IMR-90 (cell line): ENCODE measurements around the gene TMEM101. TPM values are rescaled to one million over a fixed set of nuclear protein-coding genes. Genes with fewer than 3 reads are reported as not detected.
A peak's percentile ranks its signal among the peaks of the same experiment; 100 is the strongest.

Experiments used
- ATAC-seq: fragments of 200-7000 bp; cut with Tn5 transposase; 2 replicates; pipeline ENCODE4 v1.9.1; 2020; ENCODE audit warnings: low read depth, mild to moderate bottlenecking, moderate library complexity
- BruUV-seq: library from RNA; stranded (reverse); fragments of 400-500 nt; replicated peaks from 2 replicates; lab custom pipeline; 2021; lab: Mats Ljungman, UMichigan
- CTCF ChIA-PET: fragments of 300-600 bp; formaldehyde crosslinking; extraction: SDS; loops from one replicate; lab custom pipeline; 2021; ENCODE audit warnings: antibody characterized with exemption; lab: Yijun Ruan, JAX
- POLR2A ChIA-PET: fragments of 300-600 bp; sonication (Branson Sonifier 250); formaldehyde crosslinking; loops from one replicate; lab custom pipeline; 2022; ENCODE audit warnings: antibody characterized with exemption; ENCODE audit not compliant: unreplicated experiment; lab: Charles Lee
- DNase-seq: peaks from one replicate; pipeline ENCODE4 v3.0.0; 2013
- H2AFZ ChIP-seq: replicated peaks from 2 replicates; pipeline ENCODE3; 2013; ENCODE audit warnings: low read length, mild to moderate bottlenecking; ENCODE audit not compliant: poor library complexity
- H2AK5ac ChIP-seq: 2 replicates; pipeline ENCODE4 v1.6.1; 2013; ENCODE audit warnings: low read depth, low read length, inconsistent platforms
- H2AK9ac ChIP-seq: replicated peaks from 2 replicates; pipeline ENCODE3; 2013; ENCODE audit warnings: mild to moderate bottlenecking, low read depth, low read length, moderate library complexity; ENCODE audit not compliant: poor library complexity
- H2BK120ac ChIP-seq: 2 replicates; pipeline ENCODE4 v1.6.1; 2013; ENCODE audit warnings: low read depth, low read length, inconsistent platforms
- H2BK15ac ChIP-seq: 3 replicates; pipeline ENCODE4 v1.6.1; 2013; ENCODE audit warnings: low read depth, low read length, inconsistent platforms
- H2BK20ac ChIP-seq: 2 replicates; pipeline ENCODE4 v1.6.1; 2013; ENCODE audit warnings: low read depth, mild to moderate bottlenecking, inconsistent platforms, low read length, moderate library complexity
- H2BK5ac ChIP-seq: 2 replicates; pipeline ENCODE4 v1.6.1; 2013; ENCODE audit warnings: mild to moderate bottlenecking, low read depth, low read length, inconsistent platforms; ENCODE audit not compliant: poor library complexity, severe bottlenecking
- H3K14ac ChIP-seq: replicated peaks from 2 replicates; pipeline ENCODE4 v1.6.1; 2013; ENCODE audit warnings: low read depth, low read length, inconsistent platforms
- H3K18ac ChIP-seq: 2 replicates; pipeline ENCODE4 v1.6.1; 2013; ENCODE audit warnings: low read depth, low read length, control low read depth
- H3K23ac ChIP-seq: 2 replicates; pipeline ENCODE4 v1.6.1; 2013; ENCODE audit warnings: low read depth, low read length, inconsistent platforms
- H3K27ac ChIP-seq: 2 replicates; pipeline ENCODE4 v1.5.1; 2013; ENCODE audit warnings: mild to moderate bottlenecking, control low read depth, low read length; ENCODE audit not compliant: insufficient read depth
- H3K27me3 ChIP-seq: 2 replicates; pipeline ENCODE4 v1.6.1; 2013; ENCODE audit warnings: low read length; ENCODE audit not compliant: control insufficient read depth, insufficient read depth
- H3K36me3 ChIP-seq: 2 replicates; pipeline ENCODE4 v1.6.1; 2013; ENCODE audit warnings: low read length, mixed read lengths; ENCODE audit not compliant: control insufficient read depth, insufficient read depth
- H3K4ac ChIP-seq: 2 replicates; pipeline ENCODE4 v1.6.1; 2013; ENCODE audit warnings: low read depth, low read length, inconsistent platforms
- H3K4me1 ChIP-seq: 2 replicates; pipeline ENCODE4 v1.6.1; 2013; ENCODE audit warnings: low read length, mixed read lengths; ENCODE audit not compliant: control insufficient read depth, insufficient read depth
- H3K4me2 ChIP-seq: 2 replicates; pipeline ENCODE4 v1.6.1; 2013; ENCODE audit warnings: low read depth, mild to moderate bottlenecking, control low read depth, low read length, moderate library complexity
- H3K4me3 ChIP-seq: 2 replicates; pipeline ENCODE4 v1.5.1; 2013; ENCODE audit warnings: low read depth, mild to moderate bottlenecking, control low read depth, low read length, moderate library complexity; ENCODE audit not compliant: insufficient read depth
- H3K56ac ChIP-seq: 2 replicates; pipeline ENCODE4 v1.6.1; 2013; ENCODE audit warnings: low read length, inconsistent platforms; ENCODE audit not compliant: insufficient read depth; ENCODE audit errors: extremely low read depth
- H3K79me1 ChIP-seq, 2 experiments: 2 replicates each; pipeline ENCODE4 v1.6.1; 2013; ENCODE audit warnings: low read length in 2 of 2, inconsistent platforms in 1 of 2, low read depth in 1 of 2
- H3K9ac ChIP-seq: 2 replicates; pipeline ENCODE4 v1.6.1; 2013; ENCODE audit warnings: low read depth, low read length, control low read depth
- H3K9me1 ChIP-seq: 2 replicates; pipeline ENCODE4 v1.6.1; 2013; ENCODE audit warnings: low read length, inconsistent platforms; ENCODE audit not compliant: insufficient read depth
- H3K9me3 ChIP-seq: 2 replicates; pipeline ENCODE4 v1.6.1; 2013; ENCODE audit warnings: low read length; ENCODE audit not compliant: control insufficient read depth, insufficient read depth
- H4K20me1 ChIP-seq: 2 replicates; pipeline ENCODE4 v1.6.1; 2013; ENCODE audit warnings: low read length, inconsistent platforms; ENCODE audit not compliant: insufficient read depth
- H4K5ac ChIP-seq: 2 replicates; pipeline ENCODE4 v1.6.1; 2013; ENCODE audit warnings: mild to moderate bottlenecking, low read depth, low read length, control low read depth
- H4K8ac ChIP-seq, 2 experiments: 2 replicates each; pipeline ENCODE4 v1.6.1; 2013; ENCODE audit warnings: low read depth in 2 of 2, low read length in 2 of 2, control low read depth in 1 of 2, inconsistent platforms in 1 of 2
- H4K91ac ChIP-seq: 2 replicates; pipeline ENCODE4 v1.6.1; 2013; ENCODE audit warnings: low read depth, low read length, inconsistent platforms; ENCODE audit not compliant: insufficient read depth
- RAD21 ChIP-seq: IDR thresholded peaks from 2 replicates; pipeline ENCODE4 v1.6.1; 2012; ENCODE audit warnings: low read length, improper control_type of control experiment
- WGBS, 2 experiments: methylation state at CpG; one replicate each; pipeline versions ENCODE4 v1.1.5 to v1.1.7; 2013; ENCODE audit warnings: missing lambda C conversion rate in 2 of 2; ENCODE audit not compliant: insufficient read length in 1 of 2; ENCODE audit errors: extremely low coverage in 2 of 2; 5-methylcytosine and 5-hydroxymethylcytosine counted together
- dilution Hi-C: fragments of 300-500 bp; cut with HindIII; formaldehyde crosslinking; loops from one replicate; pipeline ENCODE4 v1.14.3; 2018; ENCODE audit warnings: low sequenced_read_pairs; ENCODE audit not compliant: unreplicated experiment
- in situ Hi-C: fragments of 300-500 bp; cut with MboI; formaldehyde crosslinking; loops from 3 replicates; pipeline ENCODE4 v1.14.3; 2019; ENCODE audit warnings: low sequenced_read_pairs, inconsistent platforms, mixed read lengths
- intact Hi-C: fragments of 100-400 bp; cut with micrococcal nuclease; formaldehyde crosslinking; loops from 2 replicates; pipeline ENCODE4 v1.10.0; 2022
- polyA plus RNA-seq, 3 experiments: library from polyadenylated mRNA; depleted of rRNA; stranded (reverse); fragments of >200 nt; gene quantifications; 2 replicates each; pipeline ENCODE4 v1.2.3, GENCODE V29; 2012; ENCODE audit warnings: low replicate concordance in 1 of 3
- total RNA-seq: library from RNA; depleted of rRNA; stranded (reverse); fragments of >200 nt; gene quantifications from 2 replicates; pipeline ENCODE4 v1.2.3, GENCODE V29; 2012

Gene TMEM101
- total and polyA plus RNA-seq, 2 of the 4 experiments (the other 2 are of a cell fraction) = 30.7 to 36.6 TPM

DNA sequence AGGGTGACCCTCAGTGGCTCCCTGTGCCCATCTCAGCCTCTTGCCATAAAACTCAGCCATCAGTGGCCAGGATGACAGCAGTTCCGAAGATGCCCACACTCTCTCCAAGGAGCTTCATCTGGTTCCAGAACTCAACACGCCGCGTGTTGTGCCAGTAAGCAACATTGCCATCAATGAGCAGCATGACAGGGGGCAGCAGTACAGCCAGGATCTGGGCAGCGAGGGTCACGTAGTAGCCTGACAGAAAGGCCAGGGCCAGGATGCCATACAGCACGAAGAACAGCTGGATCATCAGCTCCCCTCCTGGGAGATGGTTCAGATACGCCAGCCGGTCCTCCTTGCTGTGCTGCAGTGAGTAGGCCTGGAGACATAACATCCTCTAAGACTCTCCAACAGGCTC lies 2.9 kb downstream of the TMEM101 start:
- Histone ChIP-seq H4K8ac (no peak overlapping the region), H2AK9ac (peak overlapping the region; percentile 22), H2BK5ac (no peak overlapping the region), H3K27ac (peak overlapping the region; percentile 87; the same call in 1 of the 2 replicates), H2BK20ac (no peak overlapping the region), H3K9ac (no peak overlapping the region), H2BK120ac (no peak overlapping the region), H3K4me1 (peaks cover 22% of the 10 kb centered on the region; the same call in 1 of the 2 replicates), H3K79me1 (peaks cover 9 to 68% of the 10 kb centered on the region in 2 experiments), H4K20me1 (no peaks in the 10 kb centered on the region), H2BK15ac (no peak overlapping the region), H3K9me3 (no peaks in the 10 kb centered on the region), H4K5ac (no peak overlapping the region), H3K9me1 (peaks cover 19% of the 10 kb centered on the region), H3K4me3 (no peak overlapping the region), H4K91ac (no peak overlapping the region), H3K18ac (no peak overlapping the region), H3K27me3 (no peaks in the 10 kb centered on the region), H3K4me2 (no peak overlapping the region), H3K4ac (peak overlapping the region; percentile 15; the same call in 1 of the 2 replicates), H3K56ac (no peak overlapping the region), H3K23ac (no peak overlapping the region), H2AK5ac (peak overlapping the region; percentile 56; the same call in 1 of the 2 replicates), H3K36me3 (no peaks in the 10 kb centered on the region; the same call in 1 of the 2 replicates), H3K14ac (no peak overlapping the region; the same call in 1 of the 2 replicates), H2AFZ (no peak overlapping the region)
- 83% methylated on average over 3 of the region's 9 CpGs; no CpG with 5 or more reads in 1 of the 2 experiments for WGBS, 2 experiments
- ATAC-seq (no peak), DNase-seq (no peak)
- no TSS peak for BruUV-seq
- no peak for TF ChIP-seq RAD21
- in situ Hi-C loops (no loop called here), dilution Hi-C loops (no loop called here), intact Hi-C loops (no loop called here)
- POLR2A ChIA-PET = no interaction called here
- CTCF ChIA-PET = no interaction called here
